ENCODE measurements around the gene OVCA2.

Gene OVCA2

DNA sequence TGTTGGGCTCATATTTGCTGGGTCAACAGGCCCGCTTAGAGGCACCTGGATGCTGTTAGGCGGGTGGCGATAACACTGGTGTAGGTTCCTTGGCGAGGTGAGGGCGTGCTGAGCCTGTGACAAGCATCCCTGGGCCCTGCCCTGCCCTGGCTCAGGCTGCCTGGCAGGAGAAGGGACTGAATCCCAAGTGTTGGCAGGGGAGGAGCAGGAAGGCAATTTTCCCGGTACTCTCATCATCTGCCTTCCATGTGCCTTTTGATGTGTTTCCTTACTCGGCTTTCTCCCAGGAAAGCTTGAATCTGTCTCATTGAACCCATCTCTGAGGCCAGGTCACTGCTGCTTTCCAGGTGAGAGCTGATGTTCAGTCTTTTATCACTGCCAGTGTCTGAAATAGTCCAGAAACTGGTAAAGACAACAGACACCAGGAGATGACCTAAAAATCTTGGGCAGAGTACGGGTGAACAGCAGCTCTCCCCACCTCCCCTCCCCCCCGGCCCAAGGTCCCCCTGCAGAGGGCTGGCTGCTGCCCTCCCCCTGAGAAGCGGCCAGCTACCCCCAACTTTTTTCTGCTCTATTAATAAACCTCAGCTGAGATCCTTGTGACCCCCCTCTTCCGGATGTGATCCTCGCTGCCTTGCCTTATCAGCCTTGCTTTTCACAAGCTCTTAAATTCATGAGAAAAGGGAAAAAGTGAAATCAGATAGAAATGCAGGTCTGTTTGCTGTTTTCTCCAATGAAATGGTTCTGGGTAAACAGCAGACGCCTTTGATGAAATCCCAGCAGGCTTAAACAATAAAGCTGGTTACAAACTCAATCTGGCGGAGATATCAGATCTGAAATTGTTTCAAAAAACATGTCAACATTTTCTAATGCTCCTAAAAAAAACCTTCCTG, 45.7 kb upstream of the OVCA2 start:
- Histone ChIP-seq H3K9ac (no peak overlapping the region), H3K27me3 (ENCODE audit: insufficient read depth, low read depth) (no peaks in the 10 kb centered on the region), H3K4me1 (ENCODE audit: low read depth, poor library complexity, severe bottlenecking) (peaks cover 11% of the 10 kb centered on the region), H4K20me1 (ENCODE audit: insufficient read depth) (no peaks in the 10 kb centered on the region), H3K4me3 (IDR thresholded peaks at IDR 0.05; ENCODE audit: insufficient read depth, low read depth, low read length) (no peak overlapping the region), H3K4me2 (no peak overlapping the region), H3K79me2 (ENCODE audit: insufficient read depth, low read depth) (no peaks in the 10 kb centered on the region), H2AFZ (ENCODE audit: low read depth) (no peak overlapping the region), H3K27ac (no peak overlapping the region), H3K36me3 (ENCODE audit: insufficient read depth) (no peaks in the 10 kb centered on the region)
- no peak for TF ChIP-seq CTCF (conservative IDR thresholded peaks at IDR 0.05; ENCODE audit: low read depth, low read length)

DNA sequence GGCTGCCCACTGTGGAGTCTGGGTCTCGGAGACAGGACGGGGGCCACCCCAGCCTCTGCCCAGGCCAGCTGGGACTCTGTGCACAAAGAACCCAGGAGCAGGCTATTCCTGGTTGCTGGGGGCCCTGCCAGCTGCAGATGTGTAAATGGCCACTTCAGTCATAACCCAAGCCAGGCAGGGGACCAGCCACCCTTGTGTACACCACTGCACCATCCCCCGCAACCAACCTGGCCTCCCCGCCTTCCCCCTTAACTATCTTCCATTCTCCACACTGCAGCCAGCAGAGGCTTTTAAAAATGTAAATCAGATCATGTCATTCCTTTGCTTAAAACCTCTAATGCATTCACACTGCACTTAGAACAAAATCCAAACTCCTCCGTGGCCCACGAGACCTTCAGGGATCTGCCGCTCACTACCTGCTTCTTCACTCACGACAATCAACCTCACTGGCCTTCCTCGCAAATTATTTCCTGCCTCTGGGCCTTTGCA, 45.0 kb upstream of the OVCA2 start:
- H3K36me3 ChIP-seq (ENCODE audit: insufficient read depth): no peaks in the 10 kb centered on the region
- no peak overlapping the region for H3K27ac ChIP-seq
- no peak overlapping the region for H2AFZ ChIP-seq (ENCODE audit: low read depth)
- TF ChIP-seq CTCF (conservative IDR thresholded peaks at IDR 0.05; ENCODE audit: low read depth, low read length): no peak
- peaks cover 11% of the 10 kb centered on the region for H3K4me1 ChIP-seq (ENCODE audit: low read depth, poor library complexity, severe bottlenecking)
- no peak overlapping the region for H3K4me3 ChIP-seq (IDR thresholded peaks at IDR 0.05; ENCODE audit: insufficient read depth, low read depth, low read length)
- H4K20me1 ChIP-seq (ENCODE audit: insufficient read depth): no peaks in the 10 kb centered on the region
- no peaks in the 10 kb centered on the region for H3K79me2 ChIP-seq (ENCODE audit: insufficient read depth, low read depth)
- no peak overlapping the region for H3K9ac ChIP-seq
- no peak overlapping the region for H3K4me2 ChIP-seq
- no peaks in the 10 kb centered on the region for H3K27me3 ChIP-seq (ENCODE audit: insufficient read depth, low read depth)

DNA sequence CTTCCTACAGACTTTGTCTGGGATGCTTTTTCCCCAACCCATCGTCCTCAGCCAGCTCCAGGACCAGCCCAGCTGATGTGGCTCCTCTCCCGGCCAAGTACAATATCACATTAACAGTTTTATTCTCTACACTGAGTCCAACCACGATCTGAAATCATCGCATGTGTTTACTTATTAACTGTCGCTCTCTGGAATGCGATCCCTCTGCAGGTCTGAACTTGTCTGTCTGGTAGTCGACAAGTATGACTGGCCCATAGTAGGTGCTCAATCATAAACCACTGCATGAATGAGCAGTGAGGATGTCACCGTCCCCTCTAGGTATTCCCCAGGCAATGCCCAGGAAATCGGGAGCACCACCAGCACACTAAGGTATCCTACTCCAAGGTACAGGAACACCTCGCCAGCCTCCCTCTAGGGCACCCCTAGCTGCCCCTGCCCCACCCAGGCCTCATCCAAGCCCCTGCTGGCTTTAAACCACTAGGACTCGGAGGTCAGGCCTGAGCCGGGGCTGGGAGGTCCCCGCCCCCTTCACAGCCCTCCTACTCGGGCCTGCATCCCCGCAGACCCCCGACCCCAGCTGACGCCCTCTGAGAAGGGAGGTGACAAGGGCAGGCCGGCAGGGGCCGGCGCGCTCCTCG, 44.4 kb upstream of the OVCA2 start:
- TF ChIP-seq CTCF (conservative IDR thresholded peaks at IDR 0.05; ENCODE audit: low read depth, low read length): no peak
- Histone ChIP-seq H3K4me2 (no peak overlapping the region), H3K27ac (no peak overlapping the region)

GRCh38 chr17:1997927-1998742, 43.7 kb upstream of the OVCA2 start:
- no peaks in the 10 kb centered on the region for H3K27me3 ChIP-seq (ENCODE audit: insufficient read depth, low read depth)
- no peak overlapping the region for H3K9ac ChIP-seq
- H3K4me1 ChIP-seq (ENCODE audit: low read depth, poor library complexity, severe bottlenecking): peaks cover 11% of the 10 kb centered on the region
- H3K36me3 ChIP-seq (ENCODE audit: insufficient read depth): no peaks in the 10 kb centered on the region
- no peak for TF ChIP-seq CTCF (conservative IDR thresholded peaks at IDR 0.05; ENCODE audit: low read depth, low read length)
- H4K20me1 ChIP-seq (ENCODE audit: insufficient read depth): no peaks in the 10 kb centered on the region
- H3K4me2 ChIP-seq: no peak overlapping the region
- H3K79me2 ChIP-seq (ENCODE audit: insufficient read depth, low read depth): no peaks in the 10 kb centered on the region
- no peak overlapping the region for H3K27ac ChIP-seq
- H2AFZ ChIP-seq (ENCODE audit: low read depth): no peak overlapping the region
- no peak overlapping the region for H3K4me3 ChIP-seq (IDR thresholded peaks at IDR 0.05; ENCODE audit: insufficient read depth, low read depth, low read length)

More for the DNA sequence above, 44.4 kb upstream of the OVCA2 start:
- no peak overlapping the region for H3K9ac ChIP-seq
- H2AFZ ChIP-seq (ENCODE audit: low read depth): no peak overlapping the region
- no peaks in the 10 kb centered on the region for H3K79me2 ChIP-seq (ENCODE audit: insufficient read depth, low read depth)
- H3K4me3 ChIP-seq (IDR thresholded peaks at IDR 0.05; ENCODE audit: insufficient read depth, low read depth, low read length): no peak overlapping the region
- H3K36me3 ChIP-seq (ENCODE audit: insufficient read depth): no peaks in the 10 kb centered on the region
- H3K27me3 ChIP-seq (ENCODE audit: insufficient read depth, low read depth): no peaks in the 10 kb centered on the region
- H4K20me1 ChIP-seq (ENCODE audit: insufficient read depth): no peaks in the 10 kb centered on the region
- peaks cover 11% of the 10 kb centered on the region for H3K4me1 ChIP-seq (ENCODE audit: low read depth, poor library complexity, severe bottlenecking)

Data from KMS-11 (cell line).